ENCODE results near the gene PLSCR4. TPM values are rescaled to one million over a fixed set of nuclear protein-coding genes. Genes with fewer than 3 reads are reported as not detected.

Gene PLSCR4
- total RNA-seq, 3 donors from 2014 or later: 62.2 to 85.5 (median 70.5) TPM

GRCh38 chr3:146191051-146191450 is 59.9 kb downstream of the PLSCR4 start:
- no peak overlapping the region for H3K27ac ChIP-seq
- no peaks in the 10 kb centered on the region for H3K27me3 ChIP-seq
- intact Hi-C loops (cut with DNase I; ENCODE audit: low total_unique reads): no loop called here
- H3K4me1 ChIP-seq: no peaks in the 10 kb centered on the region
- H3K9me3 ChIP-seq: no peaks in the 10 kb centered on the region
- TF ChIP-seq CTCF (IDR thresholded peaks at IDR 0.05): no peak
- TF ChIP-seq POLR2AphosphoS5 (IDR thresholded peaks at IDR 0.05): no peak
- TF ChIP-seq POLR2A (IDR thresholded peaks at IDR 0.05): no peak
- no peaks in the 10 kb centered on the region for H3K36me3 ChIP-seq
- no peak overlapping the region for H3K4me3 ChIP-seq
- no peak for DNase-seq (ENCODE audit: low spot score in 2 of 2)

- TF ChIP-seq POLR2A (IDR thresholded peaks at IDR 0.05) (no peak), CTCF (IDR thresholded peaks at IDR 0.05) (peak; percentile 40 to 57 (median 55)), POLR2AphosphoS5 (IDR thresholded peaks at IDR 0.05) (no peak)
- no peak for DNase-seq (ENCODE audit: low spot score in 2 of 2)
- Histone ChIP-seq H3K4me3 (no peak overlapping the region), H3K36me3 (no peaks in the 10 kb centered on the region), H3K9me3 (no peaks in the 10 kb centered on the region), H3K27me3 (no peaks in the 10 kb centered on the region), H3K27ac (no peak overlapping the region), H3K4me1 (no peaks in the 10 kb centered on the region)
- intact Hi-C loops (cut with DNase I; ENCODE audit: low total_unique reads): loop anchor here (5.0 kb wide), 1 partner anchor 122 kb away; no protein-coding TSS in a partner anchor
Measured at GRCh38 chr3:146189519-146190173, 61.3 kb downstream of the PLSCR4 start.

GRCh38 chr3:146187334-146187950 is 63.5 kb downstream of the PLSCR4 start:
- intact Hi-C loops (cut with DNase I; ENCODE audit: low total_unique reads): loop anchor here (5.0 kb wide), 1 partner anchor 120 kb away; no protein-coding TSS in a partner anchor

GRCh38 chr3:146184241-146185015 is 66.5 kb downstream of the PLSCR4 start:
- TF ChIP-seq CTCF (IDR thresholded peaks at IDR 0.05) (no peak), POLR2A (IDR thresholded peaks at IDR 0.05) (no peak), POLR2AphosphoS5 (IDR thresholded peaks at IDR 0.05) (no peak)
- Histone ChIP-seq H3K27ac (no peak overlapping the region), H3K9me3 (no peaks in the 10 kb centered on the region), H3K4me1 (no peaks in the 10 kb centered on the region), H3K36me3 (no peaks in the 10 kb centered on the region), H3K4me3 (no peak overlapping the region), H3K27me3 (no peaks in the 10 kb centered on the region)
- DNase-seq (ENCODE audit: low spot score in 2 of 2): peak in 1 of 2 donors; percentile 28
- intact Hi-C loops (cut with DNase I; ENCODE audit: low total_unique reads): loop anchor here (5.0 kb wide), 1 partner anchor 117 kb away; no protein-coding TSS in a partner anchor

More at GRCh38 chr3:146187334-146187950, 63.5 kb downstream of the PLSCR4 start:
- no peak for TF ChIP-seq POLR2A (IDR thresholded peaks at IDR 0.05)
- TF ChIP-seq CTCF (IDR thresholded peaks at IDR 0.05): peak in 2 of 3 donors; percentile 8 to 52
- no peaks in the 10 kb centered on the region for H3K27me3 ChIP-seq
- no peaks in the 10 kb centered on the region for H3K36me3 ChIP-seq
- H3K4me3 ChIP-seq: no peak overlapping the region
- no peak for DNase-seq (ENCODE audit: low spot score in 2 of 2)
- H3K9me3 ChIP-seq: no peaks in the 10 kb centered on the region
- H3K27ac ChIP-seq: no peak overlapping the region
- no peaks in the 10 kb centered on the region for H3K4me1 ChIP-seq
